HL-60/S4 treated with phorbol 12-myristate 13-acetate at 8.2 ng/mL for 4 days and 3 days (cell line): ENCODE data around the gene MYL3.

Experiments
- in situ Hi-C: fragments of 300-500 bp; cut with MboI; formaldehyde crosslinking; loops from 2 replicates; pipeline ENCODE4 v1.15.0; 2022; ENCODE audit warnings: low sequenced_read_pairs

MYL3 gene

DNA sequence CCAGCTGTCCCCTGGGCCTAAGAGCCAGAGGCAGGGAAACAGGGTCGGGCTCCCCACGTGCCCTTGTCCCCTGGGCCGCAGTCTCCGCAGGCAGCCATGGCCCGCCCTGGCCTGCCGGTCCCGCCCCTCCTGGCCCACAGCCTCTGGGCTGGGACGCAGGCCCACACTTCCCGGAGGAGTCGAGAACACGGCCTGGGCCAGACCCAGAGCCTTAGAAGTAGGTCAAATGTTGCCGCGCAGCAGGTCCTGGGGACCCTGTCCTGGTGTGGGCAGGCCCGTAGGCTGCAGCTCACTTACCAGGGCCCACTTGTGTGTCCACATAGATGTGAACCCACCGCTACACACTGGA is 4.3 kb upstream of the MYL3 start:
- in situ Hi-C loops, result no loop called here

DNA sequence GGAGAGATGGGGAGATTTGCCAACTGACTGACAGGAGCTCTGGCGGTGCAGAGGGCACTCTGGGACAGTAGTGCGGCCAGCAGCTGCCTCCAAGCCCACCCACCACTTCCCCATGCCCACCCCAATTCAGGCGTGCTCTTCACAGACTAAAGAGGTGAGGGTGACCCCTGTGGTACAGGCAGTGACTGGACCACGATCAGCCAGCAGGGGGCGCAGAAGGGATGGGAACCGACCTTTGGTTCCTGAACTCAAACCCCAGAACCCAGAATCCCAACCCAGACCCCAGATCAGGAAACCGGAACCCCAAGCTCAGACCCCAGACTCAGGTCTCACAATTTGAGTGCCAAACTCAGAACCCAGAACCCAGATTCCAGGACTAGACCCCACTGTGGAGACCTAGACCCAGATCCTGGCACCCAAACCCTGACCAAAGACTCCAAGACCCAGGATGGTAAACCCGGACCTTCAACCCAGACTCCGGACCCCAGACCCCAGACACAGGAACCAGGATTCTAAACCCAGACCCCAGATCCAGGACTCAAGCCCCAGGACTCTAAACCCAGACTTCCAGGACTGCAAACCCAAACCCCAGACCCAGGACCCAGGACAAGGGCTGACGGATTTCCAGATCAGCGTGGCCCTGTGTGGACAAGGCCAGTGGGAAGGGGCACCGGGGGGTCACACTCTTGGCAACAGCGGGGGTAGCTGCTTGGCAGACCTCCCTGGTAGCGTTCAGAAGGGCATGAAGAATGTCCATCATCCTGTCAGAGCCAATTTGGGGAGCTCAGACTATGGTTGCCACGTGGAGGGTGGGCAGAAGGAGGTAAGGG is 3.7 kb upstream of the MYL3 start:
- in situ Hi-C loops, result no loop called here

DNA sequence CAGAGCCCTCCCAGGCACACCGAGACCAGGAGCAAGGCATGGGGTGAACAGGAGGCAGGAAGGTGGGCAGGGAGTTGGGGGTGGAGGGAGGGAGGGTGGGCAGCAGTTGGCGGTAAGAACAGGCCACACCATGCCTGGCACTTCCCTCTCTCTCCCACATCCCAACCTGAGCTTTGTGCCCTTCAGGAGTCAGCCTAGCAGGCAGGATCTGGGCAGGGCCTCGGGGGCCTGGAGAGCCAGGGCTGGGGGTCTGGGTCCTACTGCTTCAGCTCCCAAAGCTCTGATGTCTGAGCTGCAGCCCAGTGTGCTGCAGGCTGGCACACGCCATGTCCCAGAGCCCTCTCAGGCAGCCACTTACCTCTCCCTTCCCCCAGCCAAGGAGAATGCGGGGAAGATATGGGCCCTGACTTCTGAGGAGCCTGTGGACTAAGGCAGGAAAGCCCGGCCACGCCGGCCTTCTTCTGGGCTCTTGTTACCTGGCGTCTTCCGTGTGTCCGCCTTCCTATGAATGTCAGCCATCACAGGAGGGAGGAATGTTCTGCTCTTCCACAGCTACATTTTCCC is 2.9 kb upstream of the MYL3 start:
- in situ Hi-C loops, result no loop called here

- in situ Hi-C loops, result no loop called here
Measured at GRCh38 chr3:46865546-46865945, 2.3 kb upstream of the MYL3 start.

DNA sequence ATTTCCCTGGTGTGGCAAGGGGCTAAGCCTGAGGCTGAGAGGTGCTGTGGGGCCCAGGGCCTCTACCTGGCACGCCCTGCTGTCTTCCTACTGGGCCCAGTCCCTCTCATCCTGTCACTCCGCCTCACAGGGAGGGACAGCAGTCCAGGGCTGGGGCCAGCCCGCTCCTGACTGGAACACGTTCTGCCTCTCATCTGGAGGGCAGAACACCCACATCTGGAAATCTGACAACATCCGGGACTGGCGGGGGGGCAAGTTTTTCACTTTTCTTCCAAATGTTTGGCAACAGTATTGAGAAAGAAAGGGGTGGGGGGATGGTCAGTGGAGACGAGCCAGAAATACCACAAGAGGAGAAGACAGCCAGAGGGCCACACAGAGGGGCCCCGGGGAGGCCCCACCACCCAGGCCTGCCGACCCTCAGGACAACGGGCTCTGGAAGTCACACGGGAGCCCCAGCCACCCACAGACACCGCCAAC is 1.8 kb upstream of the MYL3 start:
- in situ Hi-C loops, result no loop called here

GRCh38 chr3:46864061-46864881 is 1.0 kb upstream of the MYL3 start:
- in situ Hi-C loops, result no loop called here

- in situ Hi-C loops, result no loop called here
Measured at GRCh38 chr3:46862369-46863025, 747 bp downstream of the MYL3 start.

DNA sequence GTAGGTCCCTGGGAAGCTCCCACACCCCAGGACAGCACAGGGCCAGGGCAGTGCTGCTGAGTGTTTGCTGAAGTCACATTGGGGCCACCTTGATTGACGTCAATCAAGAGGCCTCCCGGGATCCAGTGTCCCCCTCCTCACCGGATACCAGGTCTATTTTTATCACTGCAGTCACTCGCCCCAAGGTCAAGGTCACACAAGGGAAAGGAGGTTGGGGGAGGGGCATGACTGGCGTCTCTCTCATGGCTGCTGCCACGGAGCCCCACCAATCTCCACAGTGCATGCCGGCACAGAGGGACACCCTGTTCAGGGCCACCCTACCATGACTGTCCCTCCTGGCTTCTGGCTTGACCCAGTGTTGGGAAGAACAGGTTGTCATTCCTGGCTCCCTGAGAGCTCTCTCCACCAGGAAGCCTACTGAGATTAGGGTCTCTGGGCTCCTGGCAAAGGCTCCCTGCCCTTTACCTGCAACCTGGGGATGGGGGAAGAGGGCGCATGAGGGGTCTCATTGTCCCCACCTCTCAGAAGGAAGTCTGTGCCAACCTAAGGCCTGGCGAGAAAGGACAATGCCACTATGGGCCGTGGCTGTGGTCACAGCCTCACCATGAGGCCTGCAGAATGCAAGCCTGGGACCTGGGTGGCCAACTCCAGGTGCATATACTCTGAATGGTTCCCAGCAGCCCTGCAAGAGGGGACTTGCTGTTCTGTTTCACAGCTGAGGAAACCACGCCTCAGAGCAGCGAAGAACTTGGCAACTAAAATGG is 1.5 kb downstream of the MYL3 start:
- in situ Hi-C loops, result no loop called here

GRCh38 chr3:46860810-46861604 is 2.2 kb downstream of the MYL3 start:
- in situ Hi-C loops, result no loop called here

DNA sequence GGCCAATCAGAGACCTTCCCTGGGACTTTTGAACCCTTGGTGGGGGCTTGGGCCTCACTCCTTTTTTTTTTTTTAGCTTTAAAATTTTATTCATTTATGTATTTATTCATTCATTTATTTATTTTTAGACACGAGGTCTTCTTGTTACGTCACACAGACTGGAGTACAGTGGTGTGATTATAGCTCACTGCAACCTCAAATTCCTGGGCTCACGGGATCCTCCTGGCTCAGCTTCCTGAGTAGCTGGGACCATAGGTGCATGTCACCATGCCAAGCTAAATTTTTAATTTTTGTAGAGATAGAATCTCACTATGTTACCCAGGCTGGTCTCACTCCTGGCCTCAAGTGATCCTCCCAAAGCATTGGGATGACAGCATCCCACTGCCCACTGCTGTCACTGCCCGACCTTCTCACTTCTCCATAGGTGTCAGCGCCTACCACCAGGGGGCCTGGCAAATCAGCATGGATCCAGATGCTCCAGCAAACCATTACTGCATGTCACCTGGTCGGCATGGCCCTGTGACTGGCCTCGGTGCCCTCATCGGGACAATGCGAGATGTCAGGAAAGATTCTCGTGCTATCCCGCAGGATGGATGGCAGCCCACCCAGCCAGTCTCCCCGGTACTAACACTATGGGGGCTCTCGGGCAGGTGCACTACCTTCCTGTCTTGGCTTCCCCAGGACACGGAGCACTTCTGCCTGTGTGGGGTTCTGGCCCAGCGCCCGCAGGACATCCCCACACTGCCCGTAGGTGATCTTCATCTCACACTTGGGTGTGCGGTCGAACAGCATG is 3.0 kb downstream of the MYL3 start:
- in situ Hi-C loops, result no loop called here

DNA sequence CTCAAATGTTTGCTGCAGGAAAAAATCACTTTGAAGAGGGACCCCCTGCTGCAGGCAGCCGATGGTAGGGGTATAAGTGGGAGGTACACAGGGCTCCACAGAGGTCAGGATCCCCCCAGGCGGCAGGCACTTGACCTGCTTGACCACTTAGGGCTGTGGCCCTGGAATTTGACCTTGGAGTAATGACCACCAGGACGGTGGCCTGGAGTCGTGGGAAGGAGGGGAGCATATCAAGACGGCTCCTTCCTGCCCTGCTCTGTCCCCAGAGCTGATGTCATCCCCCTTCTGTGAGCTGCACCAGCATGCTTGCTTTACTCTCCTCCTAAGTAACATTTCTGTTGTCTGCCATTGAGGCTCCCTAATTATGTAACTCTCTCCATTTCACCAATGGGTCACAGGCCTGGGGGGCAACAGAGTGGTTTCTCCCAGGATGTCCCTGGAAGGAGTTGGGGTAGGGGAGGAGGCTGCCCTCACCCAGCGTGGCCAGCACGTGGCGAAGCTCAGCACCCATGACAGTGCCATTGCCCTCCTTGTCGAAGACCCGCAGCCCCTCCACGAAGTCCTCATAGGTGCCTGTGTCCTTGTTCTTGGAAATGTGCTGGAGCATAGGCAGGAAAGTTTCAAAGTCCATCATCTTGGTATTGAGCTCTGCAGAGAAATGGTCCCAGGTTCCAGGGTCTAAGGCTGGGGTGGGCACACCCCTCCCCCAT is 4.1 kb downstream of the MYL3 start:
- in situ Hi-C loops, result no loop called here

DNA sequence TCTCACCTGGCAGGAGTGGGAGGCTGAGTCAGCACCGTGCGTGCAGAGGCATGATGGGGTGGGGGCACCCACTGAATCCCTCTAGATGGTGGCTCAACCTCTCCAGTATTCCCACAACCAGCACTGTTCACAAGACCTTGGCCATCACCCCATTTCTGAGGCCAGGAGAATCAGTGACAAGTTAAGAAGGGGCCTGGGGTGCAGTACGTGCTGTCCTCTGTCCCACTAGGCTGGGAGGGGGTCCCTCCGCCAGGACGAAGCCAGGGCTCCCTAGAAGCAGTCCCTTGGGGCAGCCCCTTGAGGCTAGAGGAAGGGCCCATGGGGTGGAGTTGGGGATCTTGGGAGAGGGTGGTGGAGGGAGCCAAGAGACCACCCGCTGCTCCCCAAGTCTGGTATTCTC is 4.8 kb downstream of the MYL3 start:
- in situ Hi-C loops, result no loop called here

- in situ Hi-C loops, result no loop called here
Measured at GRCh38 chr3:46857485-46858341, 5.5 kb downstream of the MYL3 start.

DNA sequence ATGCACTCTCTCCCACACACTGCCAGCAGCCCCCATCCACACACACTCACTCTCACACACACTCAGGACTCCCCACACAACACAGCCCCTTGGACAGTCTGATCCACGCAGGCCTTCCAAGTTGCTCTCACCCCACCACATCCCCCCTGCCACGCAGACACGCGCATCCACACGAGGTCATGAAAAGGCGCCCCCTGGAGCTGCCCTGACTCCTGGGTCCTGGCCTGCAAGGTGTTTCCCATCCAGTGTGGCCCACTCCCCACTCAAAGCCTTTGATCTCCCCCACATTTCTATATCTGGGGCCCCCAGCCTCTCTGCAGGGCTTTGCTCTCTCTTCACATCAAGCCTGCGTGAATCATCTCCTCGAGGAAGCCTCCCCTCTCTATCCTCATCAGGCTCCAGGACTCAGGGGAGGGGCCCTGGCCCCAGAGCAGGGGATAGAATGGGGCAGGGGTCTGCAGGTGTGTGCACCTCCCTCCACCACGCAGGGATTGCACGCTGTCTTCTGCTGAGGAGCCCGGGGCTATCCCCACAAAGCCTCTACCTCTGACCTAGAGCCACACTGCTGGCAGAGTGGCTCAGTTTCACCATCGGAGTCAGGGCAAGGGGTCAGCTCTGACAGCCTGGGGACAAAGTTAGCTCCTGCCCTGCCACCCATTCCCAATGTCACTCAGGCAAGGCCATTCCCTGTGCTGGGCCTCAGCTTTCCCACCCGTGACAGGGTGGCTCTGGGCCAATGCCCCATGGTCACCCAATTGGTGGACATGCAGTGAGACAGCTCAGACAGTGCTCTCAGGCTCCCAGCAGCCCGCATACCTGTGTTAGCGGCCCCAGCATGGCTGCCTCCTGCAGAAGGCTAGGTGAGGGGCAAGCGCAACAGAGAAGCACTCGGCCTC is 6.4 kb downstream of the MYL3 start:
- in situ Hi-C loops, result no loop called here

GRCh38 chr3:46854555-46854991 is 8.7 kb downstream of the MYL3 start:
- in situ Hi-C loops, result no loop called here
